Kidney epithelial cell (primary cell): ENCODE data around the gene FAM120A. TPM values are rescaled to one million over a fixed set of nuclear protein-coding genes. Genes with fewer than 3 reads are reported as not detected.

Experiments used
- DNase-seq: peaks from one replicate; pipeline ENCODE4 v3.0.0-alpha.2; 2010; ENCODE audit warnings: low read depth
- H3K27me3 ChIP-seq: 2 replicates; pipeline ENCODE4 v1.6.0; 2011; ENCODE audit warnings: low read length; ENCODE audit not compliant: control insufficient read depth, insufficient read depth
- H3K36me3 ChIP-seq: 2 replicates; pipeline ENCODE4 v1.5.1; 2011; ENCODE audit warnings: low read length; ENCODE audit not compliant: control insufficient read depth, insufficient read depth
- H3K4me3 ChIP-seq: 2 replicates; pipeline ENCODE4 v1.5.1; 2011; ENCODE audit warnings: low read depth, mild to moderate bottlenecking, control low read depth, low read length
- total RNA-seq: library from RNA; depleted of rRNA; stranded (reverse); fragments of >200 nt; gene quantifications from 2 replicates; pipeline ENCODE4 v1.2.3, GENCODE V29; 2015
- TF ChIP-seq, protein P1 (sequence below): IDR thresholded peaks from 2 replicates; pipeline ENCODE4 v1.5.1; 2011; ENCODE audit warnings: mild to moderate bottlenecking, moderate library complexity, low read length, control low read depth, inconsistent platforms; ENCODE audit not compliant: insufficient read depth, poor library complexity, severe bottlenecking

Gene FAM120A
- total RNA-seq, 1 donor from 2014 or later, result 59.0 TPM

DNA sequence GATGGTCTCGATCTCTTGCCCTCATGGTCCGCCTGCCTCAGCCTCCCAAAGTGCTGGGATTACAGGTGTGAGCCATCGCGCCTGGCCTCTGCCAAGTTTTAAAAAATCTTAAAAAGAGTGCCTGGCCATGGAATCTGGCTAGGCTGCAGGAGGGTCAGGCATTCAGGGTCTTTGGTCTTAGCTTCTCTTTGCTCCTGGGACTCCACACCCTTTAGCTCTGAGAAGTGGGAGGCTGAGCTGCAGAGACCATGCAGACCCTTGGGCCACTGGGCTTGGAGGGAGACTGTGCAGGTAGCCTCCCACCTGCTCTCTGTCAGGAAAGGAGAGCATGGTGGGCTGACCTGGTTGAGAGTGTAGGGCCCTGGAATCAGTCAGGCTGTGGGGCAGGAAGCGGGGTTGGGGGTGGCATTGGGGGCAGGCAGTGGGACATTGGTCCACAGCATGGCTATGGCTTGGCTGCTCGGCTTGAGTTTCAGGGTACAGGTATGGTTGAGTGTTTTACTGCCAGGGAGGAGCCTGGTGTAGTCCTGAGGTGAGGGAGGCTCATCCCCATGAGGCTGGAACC is 145.7 kb downstream of the FAM120A start:
- TF ChIP-seq, protein P1, sequence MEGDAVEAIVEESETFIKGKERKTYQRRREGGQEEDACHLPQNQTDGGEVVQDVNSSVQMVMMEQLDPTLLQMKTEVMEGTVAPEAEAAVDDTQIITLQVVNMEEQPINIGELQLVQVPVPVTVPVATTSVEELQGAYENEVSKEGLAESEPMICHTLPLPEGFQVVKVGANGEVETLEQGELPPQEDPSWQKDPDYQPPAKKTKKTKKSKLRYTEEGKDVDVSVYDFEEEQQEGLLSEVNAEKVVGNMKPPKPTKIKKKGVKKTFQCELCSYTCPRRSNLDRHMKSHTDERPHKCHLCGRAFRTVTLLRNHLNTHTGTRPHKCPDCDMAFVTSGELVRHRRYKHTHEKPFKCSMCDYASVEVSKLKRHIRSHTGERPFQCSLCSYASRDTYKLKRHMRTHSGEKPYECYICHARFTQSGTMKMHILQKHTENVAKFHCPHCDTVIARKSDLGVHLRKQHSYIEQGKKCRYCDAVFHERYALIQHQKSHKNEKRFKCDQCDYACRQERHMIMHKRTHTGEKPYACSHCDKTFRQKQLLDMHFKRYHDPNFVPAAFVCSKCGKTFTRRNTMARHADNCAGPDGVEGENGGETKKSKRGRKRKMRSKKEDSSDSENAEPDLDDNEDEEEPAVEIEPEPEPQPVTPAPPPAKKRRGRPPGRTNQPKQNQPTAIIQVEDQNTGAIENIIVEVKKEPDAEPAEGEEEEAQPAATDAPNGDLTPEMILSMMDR, result no peak
- DNase-seq, result no peak
- H3K27me3 ChIP-seq, result no peaks in the 10 kb centered on the region
- no peak overlapping the region for H3K4me3 ChIP-seq
- no peaks in the 10 kb centered on the region for H3K36me3 ChIP-seq

DNA sequence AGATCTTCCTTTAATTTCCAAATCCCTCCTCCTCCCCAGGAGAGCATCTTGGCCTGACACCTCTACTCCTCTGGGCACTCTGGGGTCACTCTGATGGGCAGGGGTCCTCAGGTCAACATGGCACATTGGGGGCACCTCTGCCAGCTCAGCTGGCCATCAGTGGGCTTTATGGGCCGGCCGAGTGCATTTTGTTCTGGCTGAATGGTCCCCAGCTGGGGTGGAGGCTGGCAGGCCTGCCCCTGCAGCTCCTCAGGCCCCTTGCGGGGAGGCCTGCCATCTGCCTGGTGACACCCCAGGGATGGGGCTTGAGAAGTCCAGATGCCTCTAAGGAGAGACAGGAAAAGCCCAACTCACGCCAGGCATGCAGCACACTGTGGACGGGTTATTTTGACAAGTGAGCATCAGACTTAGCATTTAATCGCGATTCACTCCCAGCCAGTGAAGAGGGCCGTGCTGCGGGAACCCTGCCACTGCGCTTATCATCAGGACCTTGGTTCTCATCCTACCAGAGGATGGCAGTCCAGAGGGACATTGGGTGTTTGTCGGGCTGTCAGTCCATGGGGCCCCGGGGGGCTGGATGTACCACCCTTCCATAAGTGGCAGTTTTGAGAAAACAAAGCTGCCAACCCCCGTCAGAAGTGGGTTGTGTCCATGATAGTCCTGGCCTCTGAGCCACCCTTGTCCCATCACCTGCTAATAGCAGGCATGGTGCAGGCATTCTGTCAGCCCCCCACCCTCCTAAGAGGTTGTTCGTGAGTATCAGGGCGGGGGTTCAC is 146.6 kb downstream of the FAM120A start:
- TF ChIP-seq, protein P1, result no peak
- DNase-seq, result no peak
- H3K4me3 ChIP-seq, result no peak overlapping the region
- no peaks in the 10 kb centered on the region for H3K27me3 ChIP-seq
- no peaks in the 10 kb centered on the region for H3K36me3 ChIP-seq

DNA sequence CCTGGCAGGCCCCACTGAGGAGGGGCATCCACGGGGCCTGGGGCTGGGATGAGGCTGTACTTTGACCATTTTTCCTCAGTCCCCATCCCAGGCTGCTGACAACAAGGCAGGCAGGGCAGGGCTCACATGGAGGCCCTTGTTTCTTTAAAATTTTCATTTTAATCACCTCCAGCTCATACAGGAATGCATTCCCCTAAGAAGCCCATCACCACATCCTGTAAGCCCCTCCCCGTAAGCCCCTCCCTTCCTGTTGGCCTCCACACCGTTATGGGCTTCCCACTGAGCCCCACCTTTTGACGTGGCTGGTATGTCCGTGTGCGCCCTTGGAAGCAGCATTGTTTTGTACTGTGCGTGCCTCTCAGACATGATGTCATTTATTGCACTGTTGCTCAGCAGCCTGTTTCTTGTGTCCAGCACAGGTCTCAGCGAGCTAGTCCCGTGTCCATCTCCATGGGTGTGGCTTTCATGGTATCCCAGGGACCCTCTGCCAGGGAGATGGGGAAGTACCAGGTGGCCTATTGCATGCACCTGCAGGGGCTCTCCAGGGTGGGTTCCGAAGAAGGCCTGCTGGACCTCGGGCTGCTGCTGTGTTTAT is 147.3 kb downstream of the FAM120A start:
- Histone ChIP-seq H3K4me3 (no peak overlapping the region), H3K36me3 (no peaks in the 10 kb centered on the region), H3K27me3 (no peaks in the 10 kb centered on the region)
- TF ChIP-seq, protein P1, result no peak
- DNase-seq, result no peak

DNA sequence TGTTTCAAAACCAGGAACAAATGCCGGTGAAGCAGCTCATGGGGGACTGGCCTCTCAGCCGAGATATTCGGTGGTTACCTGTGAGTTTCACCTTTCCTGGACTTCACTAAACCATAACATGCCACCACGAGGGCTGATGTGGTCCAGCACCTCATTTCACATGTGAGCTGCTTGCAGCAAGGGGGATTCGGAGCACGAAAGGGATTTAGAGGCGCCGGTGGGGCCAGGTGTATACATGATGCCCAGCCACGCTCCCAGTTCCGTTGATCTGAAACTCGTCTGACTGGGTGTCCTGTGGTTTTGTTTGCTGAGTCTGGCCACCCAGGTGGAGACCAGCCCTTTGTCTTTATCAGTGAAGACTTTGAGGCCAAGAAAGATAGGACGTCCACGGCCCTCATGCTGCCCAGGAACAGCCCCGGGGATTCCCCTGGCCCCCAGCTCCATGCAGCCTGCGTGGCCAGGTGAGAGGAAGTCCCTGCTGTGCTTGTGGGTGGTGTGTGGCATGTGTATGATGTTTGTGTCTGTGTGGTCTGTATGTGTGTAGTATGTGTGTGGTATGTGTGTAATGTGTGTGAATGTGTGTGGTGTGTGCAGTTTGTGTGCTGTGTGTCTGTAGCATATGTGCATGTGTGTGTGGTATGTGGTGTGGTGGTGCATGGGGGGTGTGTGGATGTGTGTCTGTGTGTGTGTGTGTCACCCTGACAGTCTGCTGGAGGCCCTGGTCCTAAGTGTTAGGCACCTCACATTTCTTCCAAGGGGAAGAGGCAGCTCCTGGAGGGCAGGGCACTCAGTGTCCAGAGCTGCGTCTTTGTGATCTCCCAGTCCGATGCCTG is 148.3 kb downstream of the FAM120A start:
- TF ChIP-seq, protein P1, result no peak
- H3K36me3 ChIP-seq, result no peaks in the 10 kb centered on the region
- H3K27me3 ChIP-seq, result no peaks in the 10 kb centered on the region
- H3K4me3 ChIP-seq, result no peak overlapping the region
- DNase-seq, result no peak

DNA sequence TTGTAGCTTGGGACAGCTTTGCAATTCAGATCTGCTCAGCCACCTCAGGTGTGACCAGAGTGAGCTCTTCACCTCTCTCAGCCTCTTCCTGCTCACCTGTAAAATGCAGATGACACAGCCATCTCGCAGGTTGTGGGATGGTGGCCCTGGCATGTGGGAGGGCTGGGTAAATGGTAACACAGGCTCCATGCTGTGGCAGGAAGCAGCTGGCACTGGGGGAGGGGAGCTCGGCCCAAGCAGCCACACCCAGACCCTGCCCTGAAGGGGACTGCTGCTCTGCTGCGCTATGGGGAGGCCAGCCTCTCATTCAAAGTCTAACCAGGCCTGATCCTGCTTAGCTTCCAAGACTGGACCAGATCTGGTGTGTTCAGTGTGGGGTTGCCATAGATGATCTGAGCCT is 149.0 kb downstream of the FAM120A start:
- H3K4me3 ChIP-seq, result no peak overlapping the region
- TF ChIP-seq, protein P1, result no peak
- DNase-seq, result no peak
- H3K27me3 ChIP-seq, result no peaks in the 10 kb centered on the region
- H3K36me3 ChIP-seq, result no peaks in the 10 kb centered on the region
